Mammary epithelial cell (primary cell): Measurements from ENCODE around the gene HOXA10.

Source experiments
- CTCF ChIP-seq, 2 donors: IDR thresholded peaks in 1 of 2; conservative IDR thresholded peaks in 1 of 2; 2 replicates each; pipeline ENCODE4 v1.5.1; 2011 to 2012; ENCODE audit warnings: inconsistent platforms in 2 of 2, low read length in 2 of 2, mild to moderate bottlenecking in 2 of 2, control low read depth in 1 of 2, low read depth in 1 of 2; ENCODE audit not compliant: insufficient read depth in 1 of 2; ENCODE audit errors: extremely low read depth in 1 of 2
- EZH2 ChIP-seq: IDR thresholded peaks from 2 replicates; pipeline ENCODE4 v1.6.1; 2012; ENCODE audit warnings: low read length, inconsistent platforms, borderline replicate concordance

GRCh38 chr7:27163288-27164044, 10.7 kb downstream of the HOXA10 start:
- TF ChIP-seq CTCF (conservative IDR thresholded peaks at IDR 0.05 in 1 of 2, IDR thresholded peaks at IDR 0.05 in 1 of 2; ENCODE audit: extremely low read depth in 1 of 2, insufficient read depth in 1 of 2, low read depth in 1 of 2, low read length in 2 of 2) (no peak), EZH2 (no peak)
